Measurements from ENCODE around the gene AMACR.

AMACR gene

DNA sequence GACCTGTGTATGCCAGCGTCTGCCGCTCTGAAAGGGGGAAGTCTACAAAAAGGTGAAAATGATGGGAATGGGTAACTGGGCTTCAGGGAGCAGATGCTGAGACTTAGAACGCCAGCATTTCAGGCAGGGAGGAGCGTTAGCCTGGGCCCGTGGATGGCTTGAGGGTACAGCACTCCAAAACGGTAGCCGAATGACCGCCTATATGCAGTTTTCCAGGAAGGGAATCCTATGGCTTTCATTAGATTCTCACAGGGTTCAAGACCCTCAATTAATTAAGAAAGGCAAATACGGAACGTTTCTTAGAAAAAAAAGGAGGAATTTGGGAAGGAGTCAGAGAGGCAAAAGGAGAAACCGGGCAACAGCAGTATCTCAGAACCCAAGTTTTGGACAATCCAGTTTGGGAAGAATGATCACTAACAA is 639 bp downstream of the AMACR start:
- peak; percentile 40 for DNase-seq (ENCODE audit: low spot score)

- DNase-seq (ENCODE audit: low spot score): no peak
Measured at GRCh38 chr5:34005681-34006080, 2.2 kb downstream of the AMACR start.

DNA sequence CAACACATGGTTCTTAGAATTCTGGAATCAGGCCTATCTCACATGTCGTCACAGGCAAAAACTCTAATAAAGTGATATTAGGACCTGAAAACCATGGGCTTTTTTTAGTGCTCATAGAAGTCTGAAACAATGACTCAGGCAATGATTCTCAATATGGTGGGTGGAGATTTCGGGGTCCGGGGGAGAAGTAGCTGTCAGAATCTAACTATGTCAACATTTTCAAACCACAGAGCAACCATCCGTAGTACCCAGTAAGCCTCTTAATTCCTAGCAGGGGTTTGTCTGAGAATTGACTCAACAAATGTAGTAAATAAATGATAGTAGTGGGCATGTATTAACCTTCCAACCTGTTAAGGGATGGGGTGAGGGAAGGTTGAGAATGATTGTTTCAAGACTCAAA is 2.6 kb downstream of the AMACR start:
- DNase-seq (ENCODE audit: low spot score): no peak

GRCh38 chr5:34003941-34004340 is 3.9 kb downstream of the AMACR start:
- no peak for DNase-seq (ENCODE audit: low spot score)

- DNase-seq (ENCODE audit: low spot score): no peak
Measured at GRCh38 chr5:34002629-34003328, 5.1 kb downstream of the AMACR start.

GRCh38 chr5:34001241-34001841 is 6.5 kb downstream of the AMACR start:
- DNase-seq (ENCODE audit: low spot score): peak; percentile 57

- no peak for DNase-seq (ENCODE audit: low spot score)
Measured at GRCh38 chr5:33999978-34000377, 7.9 kb downstream of the AMACR start.

DNA sequence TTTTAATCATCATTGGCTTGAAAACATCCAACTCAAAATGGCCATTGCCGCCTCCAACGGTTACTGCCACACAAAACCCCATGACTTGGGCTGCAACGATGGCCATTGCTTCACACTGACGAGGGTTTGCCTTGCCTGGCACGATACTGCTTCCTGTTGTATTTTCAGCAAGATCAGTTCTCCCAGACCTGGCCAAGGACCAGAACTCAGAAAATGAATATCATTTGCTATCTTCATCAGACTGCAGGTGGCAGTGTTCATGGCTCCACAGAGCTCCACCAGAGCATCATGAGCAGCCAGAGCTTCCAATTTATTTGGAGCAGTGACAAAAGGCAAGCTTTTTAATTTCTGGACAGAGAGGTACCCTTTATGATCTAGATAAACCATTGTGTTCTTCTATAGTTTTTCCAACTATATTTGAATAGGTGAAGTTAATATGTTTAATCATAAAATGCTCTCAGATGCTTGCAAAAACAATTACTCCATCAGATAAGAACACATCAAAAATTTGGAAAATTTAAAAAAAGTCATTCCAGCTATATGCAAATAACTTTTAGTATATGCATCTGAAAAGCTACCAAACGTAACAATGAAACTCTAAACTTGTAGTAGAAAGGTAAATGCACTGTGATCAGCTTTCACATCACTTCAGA is 10.4 kb downstream of the AMACR start:
- DNase-seq (ENCODE audit: low spot score): peak; percentile 86

DNA sequence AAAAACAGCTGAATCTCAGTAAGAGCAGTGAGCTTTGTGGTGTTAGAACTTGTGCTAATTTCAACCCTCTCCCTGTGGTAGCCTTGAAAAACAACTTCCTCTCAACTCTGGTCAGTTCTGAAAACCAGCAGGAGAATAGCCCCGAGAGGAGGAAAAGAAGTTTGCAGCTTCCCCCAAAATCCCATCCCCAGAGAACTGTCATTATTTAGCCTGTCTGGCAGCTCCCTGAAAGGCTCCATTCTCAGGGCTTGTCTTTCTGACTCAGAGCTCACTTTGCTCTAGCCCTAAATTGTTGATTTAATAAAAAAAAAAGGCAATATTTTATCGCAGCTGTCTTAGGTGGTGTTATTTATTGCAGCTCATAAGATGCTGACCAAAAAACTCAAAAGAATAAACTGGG is 12.0 kb downstream of the AMACR start:
- no peak for DNase-seq (ENCODE audit: low spot score)

- no peak for DNase-seq (ENCODE audit: low spot score)
Measured at GRCh38 chr5:33994845-33995244, 13.0 kb downstream of the AMACR start.

DNA sequence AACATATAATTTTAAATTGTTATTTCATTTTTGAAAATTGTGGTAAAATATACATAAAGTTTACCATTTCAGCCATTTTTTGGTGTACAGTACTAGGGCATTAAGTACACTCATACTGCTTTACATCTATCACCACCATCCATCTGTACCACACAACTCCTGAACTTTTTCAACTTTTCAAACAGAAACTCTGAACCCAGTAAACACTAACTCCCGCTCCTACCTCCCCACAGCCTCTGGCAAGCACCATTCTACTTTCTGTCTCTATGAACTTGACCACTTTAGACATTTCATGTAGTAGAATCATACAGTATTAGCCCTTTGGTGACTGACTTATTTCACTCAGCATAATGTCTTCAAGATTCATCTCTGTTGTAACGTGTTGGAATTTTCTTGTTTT is 15.0 kb downstream of the AMACR start:
- DNase-seq (ENCODE audit: low spot score): no peak

DNA sequence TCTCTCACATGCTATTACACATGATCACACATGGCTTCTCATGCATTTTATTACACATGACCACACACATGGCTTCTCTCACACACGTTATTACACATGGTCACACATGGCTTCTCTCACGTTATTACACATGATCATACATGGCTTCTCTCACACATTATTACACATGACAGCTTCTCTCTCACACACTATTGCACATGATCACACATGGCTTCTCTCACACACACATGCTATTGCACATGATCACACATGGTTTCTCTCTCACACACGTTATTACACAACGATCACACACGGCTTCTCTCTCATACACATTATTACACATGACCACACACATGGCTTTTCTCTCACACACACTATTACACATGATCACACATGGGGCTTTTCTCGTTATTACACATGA is 22.4 kb downstream of the AMACR start:
- DNase-seq (ENCODE audit: low spot score): no peak

GRCh38 chr5:33984671-33985124 is 23.2 kb downstream of the AMACR start, which contains the start of gene SLC45A2:
SLC45A2 (minus strand) TSS chr5:33984693; CDS start chr5:33984583, 110 bp downstream.
- DNase-seq (ENCODE audit: low spot score): no peak

GRCh38 chr5:33984178-33984577 is 23.7 kb downstream of the AMACR start:
- no peak for DNase-seq (ENCODE audit: low spot score)

DNA sequence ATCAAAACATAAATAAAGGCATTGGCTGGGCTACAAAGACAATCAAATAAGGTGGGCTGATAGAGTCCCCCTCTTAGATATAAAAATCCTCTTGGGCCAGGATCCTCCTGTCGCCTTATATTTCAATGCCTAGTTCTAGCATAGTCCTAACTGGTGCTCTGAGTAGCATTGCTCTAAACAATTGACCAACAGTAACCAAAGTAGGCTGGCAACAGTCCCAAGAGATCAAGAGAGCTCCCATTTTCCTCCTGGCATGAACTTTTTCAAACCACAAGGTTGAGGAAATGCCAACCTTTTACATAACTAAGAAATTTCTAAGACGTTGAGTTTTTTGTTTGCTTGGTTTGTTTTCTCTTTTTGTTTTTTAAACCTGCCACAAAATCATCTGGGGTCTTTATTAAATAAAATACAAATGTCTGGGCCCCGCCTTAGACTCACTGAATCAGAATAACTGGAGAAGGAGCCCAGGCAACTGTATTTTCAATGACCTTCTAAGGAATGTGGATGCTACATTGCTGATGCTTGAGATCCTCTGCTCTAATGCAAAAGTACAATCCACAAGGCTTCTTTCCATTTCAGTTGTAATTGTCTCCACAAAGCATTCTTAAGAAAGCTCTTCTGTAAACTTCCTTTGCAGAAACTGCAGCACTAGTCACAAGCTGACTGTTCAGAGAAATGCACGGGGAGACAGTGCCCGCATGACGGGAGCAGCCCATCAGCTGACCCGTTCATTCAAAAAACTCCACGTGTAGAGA is 26.3 kb downstream of the AMACR start:
- no peak for DNase-seq (ENCODE audit: low spot score)

DNA sequence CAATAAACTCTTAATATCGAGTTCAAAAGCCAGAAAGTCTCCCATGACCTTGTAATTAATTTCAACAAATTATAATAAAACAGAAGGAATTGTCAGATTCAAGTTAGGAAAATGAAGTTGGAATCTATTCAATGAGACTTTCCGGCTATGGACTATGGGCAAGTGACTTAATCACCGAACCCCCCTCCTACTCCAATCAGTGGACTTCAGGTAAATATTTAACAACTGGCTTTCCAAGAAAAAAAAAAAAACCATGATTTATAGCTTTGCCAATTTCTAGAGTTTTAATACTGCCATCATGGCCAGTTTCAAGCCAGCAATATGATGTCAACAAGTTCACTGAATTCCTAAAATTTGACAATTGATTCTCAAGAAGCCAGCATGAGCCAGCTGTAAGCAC is 27.8 kb downstream of the AMACR start:
- no peak for DNase-seq (ENCODE audit: low spot score)

- DNase-seq (ENCODE audit: low spot score): no peak
Measured at GRCh38 chr5:33978306-33978705, 29.5 kb downstream of the AMACR start.

- no peak for DNase-seq (ENCODE audit: low spot score)
Measured at GRCh38 chr5:33976307-33976706, 31.5 kb downstream of the AMACR start.

- no peak for DNase-seq (ENCODE audit: low spot score)
Measured at GRCh38 chr5:33975852-33976251, 32.0 kb downstream of the AMACR start.

- DNase-seq (ENCODE audit: low spot score): no peak
Measured at GRCh38 chr5:33973271-33973670, 34.6 kb downstream of the AMACR start.

GRCh38 chr5:33969572-33970452 is 38.0 kb downstream of the AMACR start:
- DNase-seq (ENCODE audit: low spot score): peak; percentile 37
